ENCODE measurements around the gene BRD7.

DNA sequence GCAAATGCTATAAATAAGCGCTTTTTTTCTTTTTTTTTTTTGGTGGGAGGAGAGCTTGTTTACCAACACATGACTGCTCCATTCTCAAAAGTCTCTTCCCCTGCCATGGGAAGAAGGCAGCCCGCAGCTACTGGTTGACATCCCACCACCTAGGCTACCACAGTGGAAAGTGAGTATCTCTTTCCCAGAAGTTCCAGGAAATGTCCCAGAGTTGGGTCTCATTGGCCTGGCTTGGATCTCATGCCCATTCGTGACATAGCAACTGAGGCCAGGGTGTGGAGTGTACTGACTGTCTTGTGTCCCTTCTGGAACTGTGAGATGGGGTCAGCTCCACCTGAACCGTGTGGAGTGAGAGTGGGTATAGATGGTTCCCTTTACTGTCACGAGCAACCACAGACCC lies 29.5 kb upstream of the BRD7 start:
- TF ChIP-seq, protein P1, sequence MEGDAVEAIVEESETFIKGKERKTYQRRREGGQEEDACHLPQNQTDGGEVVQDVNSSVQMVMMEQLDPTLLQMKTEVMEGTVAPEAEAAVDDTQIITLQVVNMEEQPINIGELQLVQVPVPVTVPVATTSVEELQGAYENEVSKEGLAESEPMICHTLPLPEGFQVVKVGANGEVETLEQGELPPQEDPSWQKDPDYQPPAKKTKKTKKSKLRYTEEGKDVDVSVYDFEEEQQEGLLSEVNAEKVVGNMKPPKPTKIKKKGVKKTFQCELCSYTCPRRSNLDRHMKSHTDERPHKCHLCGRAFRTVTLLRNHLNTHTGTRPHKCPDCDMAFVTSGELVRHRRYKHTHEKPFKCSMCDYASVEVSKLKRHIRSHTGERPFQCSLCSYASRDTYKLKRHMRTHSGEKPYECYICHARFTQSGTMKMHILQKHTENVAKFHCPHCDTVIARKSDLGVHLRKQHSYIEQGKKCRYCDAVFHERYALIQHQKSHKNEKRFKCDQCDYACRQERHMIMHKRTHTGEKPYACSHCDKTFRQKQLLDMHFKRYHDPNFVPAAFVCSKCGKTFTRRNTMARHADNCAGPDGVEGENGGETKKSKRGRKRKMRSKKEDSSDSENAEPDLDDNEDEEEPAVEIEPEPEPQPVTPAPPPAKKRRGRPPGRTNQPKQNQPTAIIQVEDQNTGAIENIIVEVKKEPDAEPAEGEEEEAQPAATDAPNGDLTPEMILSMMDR (IDR thresholded peaks at IDR 0.05) = no peak
- TF ChIP-seq, protein P2, sequence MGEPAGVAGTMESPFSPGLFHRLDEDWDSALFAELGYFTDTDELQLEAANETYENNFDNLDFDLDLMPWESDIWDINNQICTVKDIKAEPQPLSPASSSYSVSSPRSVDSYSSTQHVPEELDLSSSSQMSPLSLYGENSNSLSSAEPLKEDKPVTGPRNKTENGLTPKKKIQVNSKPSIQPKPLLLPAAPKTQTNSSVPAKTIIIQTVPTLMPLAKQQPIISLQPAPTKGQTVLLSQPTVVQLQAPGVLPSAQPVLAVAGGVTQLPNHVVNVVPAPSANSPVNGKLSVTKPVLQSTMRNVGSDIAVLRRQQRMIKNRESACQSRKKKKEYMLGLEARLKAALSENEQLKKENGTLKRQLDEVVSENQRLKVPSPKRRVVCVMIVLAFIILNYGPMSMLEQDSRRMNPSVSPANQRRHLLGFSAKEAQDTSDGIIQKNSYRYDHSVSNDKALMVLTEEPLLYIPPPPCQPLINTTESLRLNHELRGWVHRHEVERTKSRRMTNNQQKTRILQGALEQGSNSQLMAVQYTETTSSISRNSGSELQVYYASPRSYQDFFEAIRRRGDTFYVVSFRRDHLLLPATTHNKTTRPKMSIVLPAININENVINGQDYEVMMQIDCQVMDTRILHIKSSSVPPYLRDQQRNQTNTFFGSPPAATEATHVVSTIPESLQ (CRISPR knock-in tag; IDR thresholded peaks at IDR 0.05) = no peak
- TF ChIP-seq ZNF423 (CRISPR knock-in tag; IDR thresholded peaks at IDR 0.05) = no peak
- TF ChIP-seq GABPB1 (CRISPR knock-in tag; IDR thresholded peaks at IDR 0.05) = no peak
- TF ChIP-seq, protein P3, sequence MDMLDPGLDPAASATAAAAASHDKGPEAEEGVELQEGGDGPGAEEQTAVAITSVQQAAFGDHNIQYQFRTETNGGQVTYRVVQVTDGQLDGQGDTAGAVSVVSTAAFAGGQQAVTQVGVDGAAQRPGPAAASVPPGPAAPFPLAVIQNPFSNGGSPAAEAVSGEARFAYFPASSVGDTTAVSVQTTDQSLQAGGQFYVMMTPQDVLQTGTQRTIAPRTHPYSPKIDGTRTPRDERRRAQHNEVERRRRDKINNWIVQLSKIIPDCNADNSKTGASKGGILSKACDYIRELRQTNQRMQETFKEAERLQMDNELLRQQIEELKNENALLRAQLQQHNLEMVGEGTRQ (CRISPR knock-in tag; IDR thresholded peaks at IDR 0.05) = no peak
- no peak for TF ChIP-seq FOXP1 (CRISPR knock-in tag; IDR thresholded peaks at IDR 0.05; ENCODE audit: borderline replicate concordance)
- TF ChIP-seq NR2C2 (CRISPR knock-in tag; IDR thresholded peaks at IDR 0.05) = no peak
- TF ChIP-seq, protein P4, sequence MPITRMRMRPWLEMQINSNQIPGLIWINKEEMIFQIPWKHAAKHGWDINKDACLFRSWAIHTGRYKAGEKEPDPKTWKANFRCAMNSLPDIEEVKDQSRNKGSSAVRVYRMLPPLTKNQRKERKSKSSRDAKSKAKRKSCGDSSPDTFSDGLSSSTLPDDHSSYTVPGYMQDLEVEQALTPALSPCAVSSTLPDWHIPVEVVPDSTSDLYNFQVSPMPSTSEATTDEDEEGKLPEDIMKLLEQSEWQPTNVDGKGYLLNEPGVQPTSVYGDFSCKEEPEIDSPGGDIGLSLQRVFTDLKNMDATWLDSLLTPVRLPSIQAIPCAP (CRISPR knock-in tag; IDR thresholded peaks at IDR 0.05) = no peak
- TF ChIP-seq, protein P5, sequence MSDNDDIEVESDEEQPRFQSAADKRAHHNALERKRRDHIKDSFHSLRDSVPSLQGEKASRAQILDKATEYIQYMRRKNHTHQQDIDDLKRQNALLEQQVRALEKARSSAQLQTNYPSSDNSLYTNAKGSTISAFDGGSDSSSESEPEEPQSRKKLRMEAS (CRISPR knock-in tag; IDR thresholded peaks at IDR 0.05) = no peak
